K562 (cell line): ENCODE measurements around the gene IGF2R. TPM values are rescaled to one million over a fixed set of nuclear protein-coding genes. Genes with fewer than 3 reads are reported as not detected.

ENCODE experiments used
- ARNT ChIP-seq, 2 experiments: fragments of 450-650 bp; IDR thresholded peaks; 2 replicates each; pipeline ENCODE4 v1.6.1; 2016; ENCODE audit warnings: mild to moderate bottlenecking in 1 of 2
- CEBPB ChIP-seq: fragments of 450-650 bp; IDR thresholded peaks from 2 replicates; pipeline ENCODE4 v1.6.1; 2016; ENCODE audit warnings: missing genetic modification characterization, missing compliant biosample characterization
- ESRRA ChIP-seq: fragments of 450-650 bp; IDR thresholded peaks from 2 replicates; pipeline ENCODE4 v1.6.1; 2014; ENCODE audit warnings: low read depth, mild to moderate bottlenecking, moderate library complexity, borderline replicate concordance
- FOSL1 ChIP-seq: fragments of 200-800 bp; sonication (Bioruptor generic); conservative IDR thresholded peaks from 2 replicates; pipeline ENCODE4 v1.6.1; 2016; ENCODE audit warnings: missing genetic modification characterization, missing compliant biosample characterization
- LEF1 ChIP-seq: fragments of 450-650 bp; IDR thresholded peaks from 2 replicates; pipeline ENCODE4 v1.6.1; 2016; ENCODE audit warnings: mild to moderate bottlenecking
- NR2C1 ChIP-seq, 2 experiments: fragments of 450-650 bp; IDR thresholded peaks; 2 replicates each; pipeline ENCODE4 v1.6.1; 2017; ENCODE audit warnings: mild to moderate bottlenecking in 2 of 2, antibody characterized with exemption in 1 of 2, inconsistent platforms in 1 of 2, missing compliant biosample characterization in 1 of 2, missing genetic modification characterization in 1 of 2
- NR2C2 ChIP-seq, 2 experiments: fragments of 200-800 bp in 1 of 2; sonication (Bioruptor generic) in 1 of 2; sonication (generic) in 1 of 2; formaldehyde crosslinking in 1 of 2; IDR thresholded peaks; 2 replicates each; pipeline versions ENCODE4 v1.6.1 to v1.8.0; 2016 to 2022; ENCODE audit warnings: mild to moderate bottlenecking in 1 of 2, missing compliant biosample characterization in 1 of 2, missing genetic modification characterization in 1 of 2, missing genetic modification reagents in 1 of 2
- SAFB2 ChIP-seq: fragments of 200-400 bp; formaldehyde crosslinking; IDR thresholded peaks from 2 replicates; pipeline ENCODE4 v1.6.1; 2018; ENCODE audit warnings: borderline replicate concordance, low read length, low read depth, moderate library complexity; ENCODE audit not compliant: severe bottlenecking
- SP1 ChIP-seq: sonication (generic); formaldehyde crosslinking; IDR thresholded peaks from 2 replicates; pipeline ENCODE4 v1.8.1; 2022; ENCODE audit warnings: mild to moderate bottlenecking, missing genetic modification reagents
- SPI1 ChIP-seq: IDR thresholded peaks from 2 replicates; pipeline ENCODE4 v1.6.1; 2011; ENCODE audit warnings: low read depth, low read length, control low read depth, borderline replicate concordance
- TFAM ChIP-seq: fragments of 250-450 bp; sonication (Bioruptor Pico); conservative IDR thresholded peaks from 2 replicates; pipeline ENCODE4 v1.5.0; 2021; ENCODE audit warnings: mild to moderate bottlenecking, moderate library complexity
- ZEB2 ChIP-seq: fragments of 450-650 bp; IDR thresholded peaks from 2 replicates; pipeline ENCODE4 v1.6.1; 2016
- ZFX ChIP-seq: sonication (generic); formaldehyde crosslinking; IDR thresholded peaks from 2 replicates; pipeline ENCODE4 v1.8.0; 2022; ENCODE audit warnings: mild to moderate bottlenecking, missing genetic modification reagents, moderate library complexity
- ZNF3 ChIP-seq: fragments of 250-450 bp; sonication (Bioruptor Pico); IDR thresholded peaks from 2 replicates; pipeline ENCODE4 v1.5.0; 2021; ENCODE audit warnings: mild to moderate bottlenecking, moderate library complexity
- polyA plus RNA-seq, 8 experiments: library from polyadenylated mRNA; depleted of rRNA in 4 of 8; stranded (reverse) in 5 of 8; unstranded in 3 of 8; fragments of >200 nt; fragmentation: Nextera tagmentation in 2 of 8; fragmentation: Illumina TruSeq in 1 of 8; extraction: Ambion mirVana in 2 of 8; extraction: Trizol in 1 of 8; gene quantifications; 2 replicates each; pipeline versions ENCODE4 v1.2.1 to v1.2.3, GENCODE V29; 2011 to 2014; ENCODE audit warnings: inconsistent platforms in 1 of 8, missing spikeins in 1 of 8
- total RNA-seq, 7 experiments: library from RNA; depleted of rRNA in 6 of 7; stranded (reverse); fragments of >200 nt in 6 of 7; fragmentation: Illumina TruSeq in 2 of 7; extraction: Trizol in 2 of 7; gene quantifications; 2 replicates each; pipeline versions ENCODE4 v1.2.1 to v1.2.3, GENCODE V29; 2011 to 2021; ENCODE audit warnings: low replicate concordance in 1 of 7
- TF ChIP-seq, protein P1 (sequence below): sonication (generic); formaldehyde crosslinking; IDR thresholded peaks from 2 replicates; pipeline ENCODE4 v1.8.0; 2022; ENCODE audit warnings: missing genetic modification reagents, mild to moderate bottlenecking, moderate library complexity, borderline replicate concordance
- TF ChIP-seq, protein P2 (sequence below), 2 experiments: fragments of 450-650 bp; IDR thresholded peaks; 2 replicates each; pipeline ENCODE4 v1.6.1; 2016; ENCODE audit warnings: mild to moderate bottlenecking in 2 of 2, borderline replicate concordance in 1 of 2, low read depth in 1 of 2, moderate library complexity in 1 of 2

The IGF2R gene
- total and polyA plus RNA-seq, 9 of the 15 experiments (the other 6 are each of a cell fraction or from before 2014, with no cell fraction given), result 3.5 to 92.3 (median 34.5) TPM

DNA sequence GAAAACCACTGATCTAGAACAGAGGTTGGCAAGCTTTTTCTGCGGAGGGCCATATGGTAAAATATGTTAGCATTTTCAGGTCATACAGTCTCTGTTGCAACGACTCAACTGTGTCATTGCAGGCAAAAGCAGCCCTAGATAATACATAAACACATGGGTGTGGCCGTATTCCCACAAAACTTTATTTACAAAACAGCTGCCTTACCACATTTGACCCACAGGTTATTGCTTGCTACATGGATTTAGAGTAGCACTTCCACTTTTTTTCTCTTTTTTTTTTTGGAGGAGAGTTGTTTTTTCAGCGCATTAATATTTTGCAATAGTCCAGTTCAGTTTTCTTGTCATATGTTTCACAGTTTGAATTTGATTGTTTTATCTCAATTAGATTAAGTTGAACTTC lies 2.5 kb upstream of the IGF2R start (continued):
- TF ChIP-seq, protein P1, sequence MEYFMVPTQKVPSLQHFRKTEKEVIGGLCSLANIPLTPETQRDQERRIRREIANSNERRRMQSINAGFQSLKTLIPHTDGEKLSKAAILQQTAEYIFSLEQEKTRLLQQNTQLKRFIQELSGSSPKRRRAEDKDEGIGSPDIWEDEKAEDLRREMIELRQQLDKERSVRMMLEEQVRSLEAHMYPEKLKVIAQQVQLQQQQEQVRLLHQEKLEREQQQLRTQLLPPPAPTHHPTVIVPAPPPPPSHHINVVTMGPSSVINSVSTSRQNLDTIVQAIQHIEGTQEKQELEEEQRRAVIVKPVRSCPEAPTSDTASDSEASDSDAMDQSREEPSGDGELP, result peak; percentile 30; the same call in 1 of the 2 replicates
- TF ChIP-seq ZEB2, result 0 out of 2 replicates have a peak, but pooled peaks have one; percentile 29
- peak; percentile 35; the same call in 1 of the 2 replicates for TF ChIP-seq NR2C1 (IDR thresholded peaks at IDR 0.05)
- 0 out of 2 replicates have a peak, but pooled peaks have one; percentile 29 for TF ChIP-seq NR2C1 (tag; IDR thresholded peaks at IDR 0.05)
- TF ChIP-seq, protein P2, sequence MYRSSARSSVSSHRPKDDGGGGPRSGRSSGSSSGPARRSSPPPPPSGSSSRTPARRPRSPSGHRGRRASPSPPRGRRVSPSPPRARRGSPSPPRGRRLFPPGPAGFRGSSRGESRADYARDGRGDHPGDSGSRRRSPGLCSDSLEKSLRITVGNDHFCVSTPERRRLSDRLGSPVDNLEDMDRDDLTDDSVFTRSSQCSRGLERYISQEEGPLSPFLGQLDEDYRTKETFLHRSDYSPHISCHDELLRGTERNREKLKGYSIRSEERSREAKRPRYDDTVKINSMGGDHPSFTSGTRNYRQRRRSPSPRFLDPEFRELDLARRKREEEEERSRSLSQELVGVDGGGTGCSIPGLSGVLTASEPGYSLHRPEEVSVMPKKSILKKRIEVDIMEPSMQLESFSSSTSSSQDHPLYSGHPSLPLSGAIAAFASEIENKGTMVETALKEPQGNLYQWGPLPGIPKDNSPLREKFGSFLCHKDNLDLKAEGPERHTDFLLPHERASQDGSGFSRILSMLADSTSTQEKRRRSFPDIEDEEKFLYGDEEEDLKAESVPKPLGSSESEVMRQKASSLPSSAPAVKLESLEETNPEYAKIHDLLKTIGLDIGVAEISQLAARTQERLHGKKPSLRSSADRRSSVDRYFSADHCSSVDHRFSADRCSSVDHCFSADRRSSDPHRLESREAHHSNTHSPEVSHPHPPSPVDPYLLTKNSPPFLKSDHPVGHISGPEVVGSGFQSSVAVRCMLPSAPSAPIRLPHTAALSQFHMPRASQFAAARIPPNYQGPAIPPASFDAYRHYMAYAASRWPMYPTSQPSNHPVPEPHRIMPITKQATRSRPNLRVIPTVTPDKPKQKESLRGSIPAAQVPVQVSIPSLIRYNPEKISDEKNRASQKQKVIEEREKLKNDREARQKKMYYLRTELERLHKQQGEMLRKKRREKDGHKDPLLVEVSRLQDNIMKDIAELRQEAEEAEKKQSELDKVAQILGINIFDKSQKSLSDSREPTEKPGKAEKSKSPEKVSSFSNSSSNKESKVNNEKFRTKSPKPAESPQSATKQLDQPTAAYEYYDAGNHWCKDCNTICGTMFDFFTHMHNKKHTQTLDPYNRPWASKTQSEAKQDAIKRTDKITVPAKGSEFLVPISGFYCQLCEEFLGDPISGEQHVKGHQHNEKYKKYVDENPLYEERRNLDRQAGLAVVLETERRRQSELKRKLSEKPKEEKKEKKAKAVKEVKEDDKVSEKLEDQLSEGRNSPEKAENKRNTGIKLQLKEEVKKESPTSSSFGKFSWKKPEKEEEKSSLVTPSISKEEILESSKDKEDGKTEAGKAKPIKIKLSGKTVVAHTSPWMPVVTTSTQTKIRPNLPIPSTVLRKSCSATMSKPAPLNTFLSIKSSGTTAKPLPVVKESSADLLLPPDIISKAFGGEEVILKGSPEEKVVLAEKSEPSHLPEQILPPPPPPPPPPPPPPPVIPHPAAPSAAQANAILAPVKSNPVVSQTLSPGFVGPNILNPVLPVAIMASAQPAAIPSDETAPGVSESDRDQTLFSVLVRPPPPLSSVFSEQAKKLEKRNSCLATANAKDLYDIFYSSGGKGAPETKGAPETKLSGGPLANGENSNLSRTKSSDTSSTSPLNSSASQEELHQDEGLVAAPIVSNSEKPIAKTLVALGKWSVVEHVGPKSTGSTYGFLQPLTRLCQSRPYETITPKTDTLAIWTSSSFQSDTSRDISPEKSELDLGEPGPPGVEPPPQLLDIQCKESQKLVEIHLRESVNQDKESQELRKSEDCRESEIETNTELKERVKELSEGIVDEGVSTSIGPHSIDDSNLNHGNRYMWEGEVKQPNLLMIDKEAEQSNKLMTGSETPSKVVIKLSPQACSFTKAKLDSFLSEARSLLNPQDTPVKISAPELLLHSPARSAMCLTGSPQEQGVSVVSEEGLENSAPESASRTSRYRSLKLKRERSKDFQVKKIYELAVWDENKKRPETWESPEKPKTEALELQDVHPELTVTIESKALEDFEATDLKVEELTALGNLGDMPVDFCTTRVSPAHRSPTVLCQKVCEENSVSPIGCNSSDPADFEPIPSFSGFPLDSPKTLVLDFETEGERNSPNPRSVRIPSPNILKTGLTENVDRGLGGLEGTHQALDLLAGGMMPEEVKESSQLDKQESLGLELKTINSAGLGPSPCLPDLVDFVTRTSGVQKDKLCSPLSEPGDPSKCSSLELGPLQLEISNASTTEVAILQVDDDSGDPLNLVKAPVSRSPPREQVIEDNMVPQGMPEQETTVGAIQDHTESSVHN (IDR thresholded peaks at IDR 0.05; ENCODE audit: borderline replicate concordance in 1 of 2, low read depth in 1 of 2), result peak in 1 of 2 experiments; percentile 60; a peak in 1 of 4 replicates
- TF ChIP-seq ESRRA, result peak; percentile 56; the same call in 1 of the 2 replicates
- TF ChIP-seq NR2C2 (CRISPR knock-in tag; IDR thresholded peaks at IDR 0.05), result no peak
- peak; percentile 62; the same call in 1 of the 2 replicates for TF ChIP-seq NR2C2 (tag; IDR thresholded peaks at IDR 0.05)
- TF ChIP-seq SAFB2, result no peak
- peak; percentile 62 for TF ChIP-seq FOSL1
- TF ChIP-seq ZNF3 (CRISPR knock-in tag), result no peak
- TF ChIP-seq LEF1, result peak; percentile 38; the same call in 1 of the 2 replicates
- no peak for TF ChIP-seq ZFX (CRISPR knock-in tag)
- no peak for TF ChIP-seq TFAM (CRISPR knock-in tag)
- 0 out of 4 replicates have a peak, but pooled peaks of 1 of the 2 experiments have one; percentile 52 for TF ChIP-seq ARNT (IDR thresholded peaks at IDR 0.05)
- TF ChIP-seq CEBPB, result peak; percentile 88
- 0 out of 2 replicates have a peak, but pooled peaks have one; percentile 33 for TF ChIP-seq SP1 (CRISPR knock-in tag)
- TF ChIP-seq SPI1, result peak; percentile 84
